Measurements from ENCODE around the gene RALGAPA1.
"Not testable (repeated sequence)": the region's sequence is repeated elsewhere in the genome, so short reads cannot be mapped to it uniquely, and the experiment has no call there.

The RALGAPA1 gene

GRCh38 chr14:35631071-35631805 is 177.9 kb downstream of the RALGAPA1 start:
- Histone ChIP-seq H3K4me3 (ENCODE audit: low read length) (no peak overlapping the region), H3K9ac (ENCODE audit: low read length) (no peak overlapping the region), H3K79me2 (ENCODE audit: low read length) (no peaks in the 10 kb centered on the region), H3K27me3 (replicated peaks; ENCODE audit: insufficient read depth, low read length) (no peaks in the 10 kb centered on the region), H4K20me1 (ENCODE audit: insufficient read depth, low read length) (no peaks in the 10 kb centered on the region), H3K4me2 (ENCODE audit: low read depth, low read length) (no peak overlapping the region), H3K27ac (ENCODE audit: low read length) (no peak overlapping the region), H3F3A (ENCODE audit: insufficient read depth, low read length) (no peaks in the 10 kb centered on the region), H3K36me3 (replicated peaks; ENCODE audit: insufficient read depth, low read length) (no peaks in the 10 kb centered on the region), H3K9me3 (replicated peaks; ENCODE audit: insufficient read depth, low read length) (no peaks in the 10 kb centered on the region), H3K4me1 (ENCODE audit: low read length) (no peaks in the 10 kb centered on the region), H3K9me2 (replicated peaks; ENCODE audit: insufficient read depth, low read length) (no peaks in the 10 kb centered on the region), H2AFZ (ENCODE audit: low read length) (no peak overlapping the region)
- TF ChIP-seq CTCF (IDR thresholded peaks at IDR 0.05; ENCODE audit: low read length) (no peak), EZH2 (optimal IDR thresholded peaks at IDR 0.05; ENCODE audit: low read depth, low read length) (no peak), EZH2phosphoT487 (IDR thresholded peaks at IDR 0.05; ENCODE audit: low read length) (no peak)
- DNase-seq, result no peak

GRCh38 chr14:35628989-35629388 is 180.1 kb downstream of the RALGAPA1 start:
- Histone ChIP-seq H3K9me3 (replicated peaks; ENCODE audit: insufficient read depth, low read length) (no peaks in the 10 kb centered on the region), H3K79me2 (ENCODE audit: low read length) (no peaks in the 10 kb centered on the region), H3K27me3 (replicated peaks; ENCODE audit: insufficient read depth, low read length) (no peaks in the 10 kb centered on the region), H2AFZ (ENCODE audit: low read length) (no peak overlapping the region), H3F3A (ENCODE audit: insufficient read depth, low read length) (no peaks in the 10 kb centered on the region), H3K36me3 (replicated peaks; ENCODE audit: insufficient read depth, low read length) (no peaks in the 10 kb centered on the region), H3K4me3 (ENCODE audit: low read length) (no peak overlapping the region), H4K20me1 (ENCODE audit: insufficient read depth, low read length) (no peaks in the 10 kb centered on the region), H3K9ac (ENCODE audit: low read length) (no peak overlapping the region), H3K4me2 (ENCODE audit: low read depth, low read length) (no peak overlapping the region), H3K9me2 (replicated peaks; ENCODE audit: insufficient read depth, low read length) (no peaks in the 10 kb centered on the region), H3K4me1 (ENCODE audit: low read length) (no peaks in the 10 kb centered on the region), H3K27ac (ENCODE audit: low read length) (no peak overlapping the region)
- no peak for DNase-seq
- TF ChIP-seq EZH2 (optimal IDR thresholded peaks at IDR 0.05; ENCODE audit: low read depth, low read length), result no peak
- no peak for TF ChIP-seq EZH2phosphoT487 (IDR thresholded peaks at IDR 0.05; ENCODE audit: low read length)
- TF ChIP-seq CTCF (IDR thresholded peaks at IDR 0.05; ENCODE audit: low read length), result no peak

GRCh38 chr14:35626947-35627346 is 182.1 kb downstream of the RALGAPA1 start:
- H3K4me2 ChIP-seq (ENCODE audit: low read depth, low read length); H3K4me1 ChIP-seq (ENCODE audit: low read length); H3K36me3 ChIP-seq (replicated peaks; ENCODE audit: insufficient read depth, low read length); H2AFZ ChIP-seq (ENCODE audit: low read length); H3K27ac ChIP-seq (ENCODE audit: low read length); H4K20me1 ChIP-seq (ENCODE audit: insufficient read depth, low read length); DNase-seq; H3K9ac ChIP-seq (ENCODE audit: low read length); H3K9me2 ChIP-seq (replicated peaks; ENCODE audit: insufficient read depth, low read length); H3F3A ChIP-seq (ENCODE audit: insufficient read depth, low read length); H3K27me3 ChIP-seq (replicated peaks; ENCODE audit: insufficient read depth, low read length); H3K79me2 ChIP-seq (ENCODE audit: low read length); H3K4me3 ChIP-seq (ENCODE audit: low read length); H3K9me3 ChIP-seq (replicated peaks; ENCODE audit: insufficient read depth, low read length): not testable (repeated sequence)

GRCh38 chr14:35621996-35622395 is 187.1 kb downstream of the RALGAPA1 start:
- H2AFZ ChIP-seq (ENCODE audit: low read length); H3K4me2 ChIP-seq (ENCODE audit: low read depth, low read length); H3K36me3 ChIP-seq (replicated peaks; ENCODE audit: insufficient read depth, low read length); H3K4me3 ChIP-seq (ENCODE audit: low read length); H3K27me3 ChIP-seq (replicated peaks; ENCODE audit: insufficient read depth, low read length); H3K9me3 ChIP-seq (replicated peaks; ENCODE audit: insufficient read depth, low read length); H4K20me1 ChIP-seq (ENCODE audit: insufficient read depth, low read length); H3K9me2 ChIP-seq (replicated peaks; ENCODE audit: insufficient read depth, low read length); DNase-seq; H3K27ac ChIP-seq (ENCODE audit: low read length); H3K79me2 ChIP-seq (ENCODE audit: low read length); H3K9ac ChIP-seq (ENCODE audit: low read length); H3K4me1 ChIP-seq (ENCODE audit: low read length); H3F3A ChIP-seq (ENCODE audit: insufficient read depth, low read length): not testable (repeated sequence)

- not testable (repeated sequence) for H3K36me3 ChIP-seq (replicated peaks; ENCODE audit: insufficient read depth, low read length); DNase-seq; H3K4me1 ChIP-seq (ENCODE audit: low read length); H3K9me3 ChIP-seq (replicated peaks; ENCODE audit: insufficient read depth, low read length); H3K4me2 ChIP-seq (ENCODE audit: low read depth, low read length); H3F3A ChIP-seq (ENCODE audit: insufficient read depth, low read length); H3K9me2 ChIP-seq (replicated peaks; ENCODE audit: insufficient read depth, low read length); H3K9ac ChIP-seq (ENCODE audit: low read length); H3K79me2 ChIP-seq (ENCODE audit: low read length); H3K4me3 ChIP-seq (ENCODE audit: low read length); H2AFZ ChIP-seq (ENCODE audit: low read length); H3K27me3 ChIP-seq (replicated peaks; ENCODE audit: insufficient read depth, low read length); H4K20me1 ChIP-seq (ENCODE audit: insufficient read depth, low read length); H3K27ac ChIP-seq (ENCODE audit: low read length)
Observed at GRCh38 chr14:35619998-35620397, 189.1 kb downstream of the RALGAPA1 start.

- H3K4me3 ChIP-seq (ENCODE audit: low read length); H3K79me2 ChIP-seq (ENCODE audit: low read length); H3K9me3 ChIP-seq (replicated peaks; ENCODE audit: insufficient read depth, low read length); H3K36me3 ChIP-seq (replicated peaks; ENCODE audit: insufficient read depth, low read length); H3F3A ChIP-seq (ENCODE audit: insufficient read depth, low read length); H3K4me1 ChIP-seq (ENCODE audit: low read length); H3K27me3 ChIP-seq (replicated peaks; ENCODE audit: insufficient read depth, low read length); H4K20me1 ChIP-seq (ENCODE audit: insufficient read depth, low read length); DNase-seq; H3K27ac ChIP-seq (ENCODE audit: low read length); H3K9ac ChIP-seq (ENCODE audit: low read length); H2AFZ ChIP-seq (ENCODE audit: low read length); H3K9me2 ChIP-seq (replicated peaks; ENCODE audit: insufficient read depth, low read length); H3K4me2 ChIP-seq (ENCODE audit: low read depth, low read length): not testable (repeated sequence)
Observed at GRCh38 chr14:35619461-35619860, 189.6 kb downstream of the RALGAPA1 start.

Data from MM.1S (cell line).